Epidermal melanocyte (primary cell): ENCODE results near the gene NAPB.

Experiments used
- DNase-seq: peaks from one replicate; pipeline ENCODE4 v3.0.0; 2011; ENCODE audit warnings: low spot score; ENCODE audit not compliant: insufficient read length

The NAPB gene

GRCh38 chr20:23407781-23408464, 13.4 kb downstream of the NAPB start:
- DNase-seq = no peak

- no peak for DNase-seq
Measured at GRCh38 chr20:23406880-23407279, 14.4 kb downstream of the NAPB start.

GRCh38 chr20:23404196-23404595, 17.1 kb downstream of the NAPB start:
- DNase-seq = no peak

- DNase-seq = no peak
Measured at GRCh38 chr20:23403751-23404150, 17.5 kb downstream of the NAPB start.

- no peak for DNase-seq
Measured at GRCh38 chr20:23401051-23401450, 20.2 kb downstream of the NAPB start.

GRCh38 chr20:23399568-23400241, 21.6 kb downstream of the NAPB start:
- DNase-seq = no peak

- DNase-seq = no peak
Measured at GRCh38 chr20:23397961-23398360, 23.3 kb downstream of the NAPB start.

GRCh38 chr20:23396950-23397627, 24.2 kb downstream of the NAPB start:
- DNase-seq = no peak

GRCh38 chr20:23393996-23394775, 27.1 kb downstream of the NAPB start:
- DNase-seq = no peak

GRCh38 chr20:23391707-23392310, 29.5 kb downstream of the NAPB start:
- DNase-seq = no peak

- no peak for DNase-seq
Measured at GRCh38 chr20:23390091-23390774, 31.1 kb downstream of the NAPB start.

GRCh38 chr20:23387118-23387443, 34.2 kb downstream of the NAPB start:
- no peak for DNase-seq

- no peak for DNase-seq
Measured at GRCh38 chr20:23386304-23387117, 34.8 kb downstream of the NAPB start.

GRCh38 chr20:23381876-23382275, 39.4 kb downstream of the NAPB start:
- DNase-seq = no peak

- no peak for DNase-seq
Measured at GRCh38 chr20:23379772-23380171, 41.5 kb downstream of the NAPB start.

GRCh38 chr20:23375827-23376226, 45.5 kb downstream of the NAPB start:
- DNase-seq = no peak

- no peak for DNase-seq
Measured at GRCh38 chr20:23374441-23374840, 46.8 kb downstream of the NAPB start.

- DNase-seq = no peak
Measured at GRCh38 chr20:23371496-23371895, 49.8 kb downstream of the NAPB start.

GRCh38 chr20:23370873-23371272, 50.4 kb downstream of the NAPB start:
- DNase-seq = no peak

GRCh38 chr20:23370274-23370673, 51.0 kb downstream of the NAPB start:
- no peak for DNase-seq
